A673 (cell line): ENCODE results near the gene PSMG3.

Experiments
- EZH2 ChIP-seq: fragments of 200-600 bp; sonication (generic); IDR thresholded peaks from 2 replicates; pipeline ENCODE4 v1.6.1; 2017; ENCODE audit warnings: borderline replicate concordance, low read depth, mild to moderate bottlenecking, mixed read lengths, antibody characterized with exemption, low read length; ENCODE audit not compliant: poor library complexity, severe bottlenecking
- TF ChIP-seq, protein P1 (sequence below): fragments of 300-800, 200-600 bp; sonication (generic); conservative IDR thresholded peaks from 2 replicates; pipeline ENCODE4 v1.5.1; 2017; ENCODE audit warnings: low read depth, mild to moderate bottlenecking, antibody characterized with exemption, low read length, moderate library complexity, mixed read lengths

DNA sequence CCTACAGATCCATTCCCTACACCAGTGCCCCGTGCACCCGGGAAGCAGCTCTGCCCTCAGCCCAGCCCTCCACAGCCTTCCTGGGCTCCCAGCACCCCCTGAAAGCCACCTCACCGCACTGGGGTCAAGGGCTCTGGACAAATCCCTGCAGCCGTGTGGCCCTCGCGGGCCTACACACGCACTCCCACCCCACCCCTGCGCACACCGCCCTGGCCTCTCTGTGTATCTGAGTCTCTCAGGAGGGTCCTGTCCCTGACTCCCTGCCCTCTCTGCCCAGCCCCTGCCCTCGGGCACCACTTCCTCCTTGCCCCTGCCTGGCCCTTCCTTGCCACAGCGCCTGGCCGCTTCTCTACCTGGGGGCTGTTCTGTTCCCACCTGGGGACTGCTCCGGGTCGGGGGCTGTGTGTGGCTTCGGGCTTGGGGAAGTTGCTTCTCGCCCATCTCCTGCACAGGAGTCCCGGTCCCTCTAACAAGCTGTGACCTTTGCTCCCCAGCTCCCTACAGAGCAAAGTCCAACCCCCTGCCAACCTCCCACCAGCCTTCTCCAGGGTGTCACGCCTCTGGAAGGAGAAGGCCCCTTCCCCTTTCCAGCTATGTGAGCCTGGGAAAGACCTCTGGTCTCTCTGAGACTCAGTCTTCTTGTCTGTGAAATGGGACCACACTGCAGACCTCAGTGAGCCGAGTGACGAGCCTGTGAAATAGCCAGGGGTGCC lies 15.3 kb downstream of the PSMG3 start:
- TF ChIP-seq, protein P1, sequence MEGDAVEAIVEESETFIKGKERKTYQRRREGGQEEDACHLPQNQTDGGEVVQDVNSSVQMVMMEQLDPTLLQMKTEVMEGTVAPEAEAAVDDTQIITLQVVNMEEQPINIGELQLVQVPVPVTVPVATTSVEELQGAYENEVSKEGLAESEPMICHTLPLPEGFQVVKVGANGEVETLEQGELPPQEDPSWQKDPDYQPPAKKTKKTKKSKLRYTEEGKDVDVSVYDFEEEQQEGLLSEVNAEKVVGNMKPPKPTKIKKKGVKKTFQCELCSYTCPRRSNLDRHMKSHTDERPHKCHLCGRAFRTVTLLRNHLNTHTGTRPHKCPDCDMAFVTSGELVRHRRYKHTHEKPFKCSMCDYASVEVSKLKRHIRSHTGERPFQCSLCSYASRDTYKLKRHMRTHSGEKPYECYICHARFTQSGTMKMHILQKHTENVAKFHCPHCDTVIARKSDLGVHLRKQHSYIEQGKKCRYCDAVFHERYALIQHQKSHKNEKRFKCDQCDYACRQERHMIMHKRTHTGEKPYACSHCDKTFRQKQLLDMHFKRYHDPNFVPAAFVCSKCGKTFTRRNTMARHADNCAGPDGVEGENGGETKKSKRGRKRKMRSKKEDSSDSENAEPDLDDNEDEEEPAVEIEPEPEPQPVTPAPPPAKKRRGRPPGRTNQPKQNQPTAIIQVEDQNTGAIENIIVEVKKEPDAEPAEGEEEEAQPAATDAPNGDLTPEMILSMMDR, result no peak
- no peak for TF ChIP-seq EZH2
